Muscle layer of colon (tissue), 2 donors: Measurements from ENCODE around the gene ETDA.
A peak's percentile ranks its signal among the peaks of the same experiment; 100 is the strongest.

ENCODE experiments used
- H3K27ac ChIP-seq: one replicate; pipeline ENCODE4 v1.7.0; 2013; ENCODE audit warnings: low read depth, mild to moderate bottlenecking, low read length, moderate library complexity
- H3K27me3 ChIP-seq, 2 donors: one replicate each; pipeline ENCODE4 v1.7.0; 2013; ENCODE audit warnings: low read length in 2 of 2, mild to moderate bottlenecking in 2 of 2; ENCODE audit not compliant: insufficient read depth in 2 of 2, control insufficient read depth in 1 of 2
- H3K36me3 ChIP-seq: one replicate; pipeline ENCODE4 v1.7.0; 2013; ENCODE audit warnings: mild to moderate bottlenecking, low read length; ENCODE audit not compliant: insufficient read depth
- H3K4me1 ChIP-seq: one replicate; pipeline ENCODE4 v1.7.0; 2013; ENCODE audit warnings: mild to moderate bottlenecking, low read length; ENCODE audit not compliant: insufficient read depth
- H3K4me3 ChIP-seq, 2 donors: one replicate each; pipeline ENCODE4 v1.7.0; 2013; ENCODE audit warnings: low read length in 2 of 2, low read depth in 1 of 2, mild to moderate bottlenecking in 1 of 2, moderate library complexity in 1 of 2
- H3K9ac ChIP-seq: one replicate; pipeline ENCODE4 v1.7.0; 2013; ENCODE audit warnings: low read length
- H3K9me3 ChIP-seq: one replicate; pipeline ENCODE4 v1.7.0; 2013; ENCODE audit warnings: mild to moderate bottlenecking, low read length
- donor health status: abdominal sarcoma.
- donor health status: Adenocarcinoma of cecum.

Gene ETDA

DNA sequence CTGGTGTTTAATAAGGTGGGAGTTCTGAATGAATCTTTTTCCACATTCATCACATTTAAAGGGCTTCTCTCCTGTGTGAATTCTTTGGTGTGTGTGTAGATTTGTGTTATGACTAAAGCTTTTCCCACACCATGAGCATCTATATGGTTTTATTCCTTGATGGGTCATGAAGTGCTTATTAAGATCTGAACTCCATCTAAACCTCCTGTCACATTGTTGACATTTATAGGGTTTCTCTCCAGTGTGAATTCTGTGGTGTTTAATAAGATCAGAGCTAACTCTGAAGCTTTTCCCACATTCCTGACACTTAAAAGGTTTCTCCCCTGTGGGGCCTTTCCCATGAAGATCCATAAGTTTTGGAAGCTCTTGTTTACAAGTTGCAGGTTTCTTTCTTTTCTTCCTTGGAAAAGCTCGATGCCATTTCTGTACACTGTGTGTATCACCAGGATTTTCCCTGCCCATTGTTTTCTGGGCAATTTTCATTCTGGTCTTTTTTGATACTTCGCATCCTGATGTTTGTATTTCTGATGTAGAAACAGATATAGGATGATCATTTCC, 35.5 kb downstream of the ETDA start:
- H3K4me1 ChIP-seq, result no peaks in the 10 kb centered on the region
- H3K9me3 ChIP-seq, result peaks cover 36% of the 10 kb centered on the region
- no peaks in the 10 kb centered on the region for H3K36me3 ChIP-seq
- H3K27me3 ChIP-seq, result no peaks in the 10 kb centered on the region
- no peak overlapping the region for H3K27ac ChIP-seq
- no peak overlapping the region for H3K9ac ChIP-seq
- no peak overlapping the region for H3K4me3 ChIP-seq

DNA sequence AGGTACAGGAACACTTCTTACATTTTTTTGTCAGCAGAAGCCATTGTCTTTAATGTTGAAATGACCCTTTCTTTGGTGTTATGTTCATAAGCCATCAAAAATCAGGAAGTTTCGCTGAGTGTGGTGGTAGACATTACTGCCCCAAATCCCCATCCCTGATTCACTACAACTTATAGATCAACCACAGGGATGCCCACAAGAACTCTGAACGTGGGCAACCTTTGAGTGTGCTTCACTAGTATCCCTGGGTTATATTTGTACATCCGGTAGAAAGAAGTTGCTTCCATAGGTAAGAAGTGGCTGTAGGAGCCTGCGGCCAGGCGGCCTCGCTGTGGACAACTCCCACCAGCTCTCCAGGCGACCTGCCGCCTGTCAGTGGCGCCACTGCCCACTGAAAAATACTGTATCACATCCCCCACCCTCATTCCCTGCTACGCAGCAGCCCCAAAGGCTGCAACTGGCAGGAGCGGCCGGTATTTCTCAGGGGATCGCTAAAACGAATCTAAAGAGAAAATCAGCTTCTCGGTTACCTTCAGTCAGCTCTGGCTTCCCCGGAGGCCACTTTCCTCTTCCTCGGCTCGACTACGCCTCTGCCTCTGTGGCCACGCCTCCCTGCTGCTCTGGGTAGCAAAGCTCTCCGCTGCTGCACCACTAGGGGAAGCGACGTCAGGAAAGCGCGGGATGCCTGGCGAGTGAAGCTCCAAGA, 43.5 kb downstream of the ETDA start:
- H3K9ac ChIP-seq, result no peak overlapping the region
- no peaks in the 10 kb centered on the region for H3K9me3 ChIP-seq
- peak overlapping the region in 1 of 2 donors; percentile 26 for H3K4me3 ChIP-seq
- H3K27me3 ChIP-seq, result no peaks in the 10 kb centered on the region
- H3K4me1 ChIP-seq, result no peaks in the 10 kb centered on the region
- no peak overlapping the region for H3K27ac ChIP-seq
- no peaks in the 10 kb centered on the region for H3K36me3 ChIP-seq

DNA sequence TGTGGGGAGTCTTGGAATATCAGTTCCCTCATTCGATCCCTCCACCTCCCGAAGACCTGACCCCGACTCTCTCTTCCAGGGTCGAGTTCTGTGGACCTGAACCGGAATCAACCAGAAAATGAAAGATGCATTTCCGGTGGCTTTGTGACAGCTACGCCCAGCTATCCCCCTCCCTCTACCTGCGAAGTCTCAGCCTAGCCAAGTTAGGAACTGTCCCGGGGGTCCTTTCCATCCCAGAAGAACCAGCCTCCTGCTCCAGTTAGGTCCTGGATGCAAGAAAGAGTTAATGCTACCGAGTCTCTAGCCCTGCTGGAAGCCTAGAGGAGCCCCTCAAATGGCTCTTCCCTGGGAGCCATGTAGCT, 44.1 kb downstream of the ETDA start:
- no peak overlapping the region for H3K9ac ChIP-seq
- H3K36me3 ChIP-seq, result no peaks in the 10 kb centered on the region
- H3K27ac ChIP-seq, result no peak overlapping the region
- H3K4me3 ChIP-seq, result peak overlapping the region in 1 of 2 donors; percentile 26
- H3K9me3 ChIP-seq, result no peaks in the 10 kb centered on the region
- no peaks in the 10 kb centered on the region for H3K4me1 ChIP-seq
- H3K27me3 ChIP-seq, result no peaks in the 10 kb centered on the region

DNA sequence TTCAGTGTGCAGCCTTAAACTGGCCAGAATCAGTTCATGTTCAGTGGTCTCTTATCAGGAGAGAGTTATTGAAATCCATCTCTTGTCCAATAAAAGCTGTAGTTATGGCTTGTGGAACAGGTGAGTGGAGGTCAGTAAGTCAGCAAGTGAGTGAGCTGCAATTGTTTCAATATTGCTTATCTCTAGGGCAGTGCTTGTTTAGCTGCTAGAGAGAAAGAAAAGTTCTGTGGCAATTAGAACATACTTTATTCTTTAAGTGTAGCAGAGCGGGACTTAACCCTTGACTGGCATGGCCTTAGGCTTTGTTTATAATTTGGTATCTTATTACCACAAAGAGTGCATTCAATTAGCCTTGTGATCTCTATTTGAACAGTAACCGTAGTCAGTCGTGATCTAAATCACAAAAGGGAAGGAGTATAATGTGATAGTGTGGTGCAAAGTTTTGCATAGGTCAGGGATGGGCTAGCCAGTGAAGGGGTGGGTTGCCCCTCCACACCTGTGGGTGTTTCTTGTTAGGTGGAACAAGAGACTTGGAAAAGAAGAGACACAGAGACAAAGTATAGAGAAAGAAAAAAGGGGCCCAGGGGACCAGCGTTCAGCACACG, 50.5 kb downstream of the ETDA start:
- Histone ChIP-seq H3K9ac (no peak overlapping the region), H3K4me3 (no peak overlapping the region), H3K4me1 (no peaks in the 10 kb centered on the region), H3K36me3 (no peaks in the 10 kb centered on the region), H3K27me3 (no peaks in the 10 kb centered on the region), H3K9me3 (no peaks in the 10 kb centered on the region), H3K27ac (no peak overlapping the region)
